Spleen (tissue), 7 donors: ENCODE results near the gene ACACA.

Source experiments
- POLR2A ChIP-seq, 3 donors: fragments of 450-650 bp; IDR thresholded peaks; one replicate each; pipeline ENCODE4 v1.5.1; 2017; ENCODE audit warnings: antibody characterized with exemption in 3 of 3, mild to moderate bottlenecking in 1 of 3
- POLR2AphosphoS5 ChIP-seq, 3 donors: sonication (generic); formaldehyde crosslinking; IDR thresholded peaks; one replicate each; pipeline ENCODE4 v1.5.1; 2017; ENCODE audit warnings: antibody characterized with exemption in 3 of 3
- TF ChIP-seq, protein P1 (sequence below), 11 experiments: fragments of 200-600 bp in 7 of 11; fragments of 450-650 bp in 4 of 11; sonication (generic) in 4 of 11; IDR thresholded peaks in 8 of 11; conservative IDR thresholded peaks in 3 of 11; 1 replicate in 7 of 11; 2 replicates in 4 of 11; pipeline versions ENCODE4 v1.4.0 to v1.8.0; 2016 to 2021; ENCODE audit warnings: antibody characterized with exemption in 11 of 11, inconsistent platforms in 4 of 11, mild to moderate bottlenecking in 1 of 11
- donor health status: DM: no; HTN: no; CAD: no; lungs with moderate emphysema.
- donor health status: DM: no; HTN: no; CAD: no.
- donor health status: DM: no; HTN: no; CAD: no.

DNA sequence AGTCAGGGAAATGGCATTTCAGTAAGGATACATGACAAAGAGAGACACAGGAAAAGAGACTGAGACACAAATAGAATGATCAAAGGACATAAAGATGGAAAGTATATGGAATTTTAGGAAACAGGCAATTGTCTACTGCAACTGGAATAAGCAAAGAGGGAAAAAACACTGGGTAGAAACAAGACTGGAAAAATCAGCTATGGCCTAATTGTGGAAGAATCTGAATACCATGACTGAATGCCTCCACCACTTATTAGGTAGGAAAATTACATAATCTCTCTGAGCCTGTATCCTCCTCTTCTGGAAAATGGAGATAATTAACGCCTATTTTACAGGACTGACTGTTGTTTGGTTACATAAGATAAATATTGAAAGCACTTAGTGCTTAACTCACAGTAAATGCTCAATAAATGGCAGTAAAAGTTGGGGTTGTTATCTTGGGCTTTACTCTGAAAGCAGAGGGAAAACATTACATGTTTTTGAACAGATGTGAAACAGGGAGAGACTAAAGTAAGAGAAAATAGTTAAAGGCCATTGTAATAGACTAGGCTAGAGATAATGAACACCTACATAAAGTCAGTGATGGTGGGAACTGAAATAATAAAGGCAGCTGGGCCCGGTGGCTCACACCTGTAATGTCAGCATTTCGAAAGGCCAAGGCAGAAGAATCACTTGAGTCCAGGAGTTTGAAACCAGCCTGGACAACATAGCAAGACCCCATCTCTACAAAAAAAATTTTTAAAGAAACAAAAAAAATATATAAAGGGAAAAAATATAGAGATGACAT lies 94.3 kb downstream of the ACACA start:
- TF ChIP-seq, protein P1, sequence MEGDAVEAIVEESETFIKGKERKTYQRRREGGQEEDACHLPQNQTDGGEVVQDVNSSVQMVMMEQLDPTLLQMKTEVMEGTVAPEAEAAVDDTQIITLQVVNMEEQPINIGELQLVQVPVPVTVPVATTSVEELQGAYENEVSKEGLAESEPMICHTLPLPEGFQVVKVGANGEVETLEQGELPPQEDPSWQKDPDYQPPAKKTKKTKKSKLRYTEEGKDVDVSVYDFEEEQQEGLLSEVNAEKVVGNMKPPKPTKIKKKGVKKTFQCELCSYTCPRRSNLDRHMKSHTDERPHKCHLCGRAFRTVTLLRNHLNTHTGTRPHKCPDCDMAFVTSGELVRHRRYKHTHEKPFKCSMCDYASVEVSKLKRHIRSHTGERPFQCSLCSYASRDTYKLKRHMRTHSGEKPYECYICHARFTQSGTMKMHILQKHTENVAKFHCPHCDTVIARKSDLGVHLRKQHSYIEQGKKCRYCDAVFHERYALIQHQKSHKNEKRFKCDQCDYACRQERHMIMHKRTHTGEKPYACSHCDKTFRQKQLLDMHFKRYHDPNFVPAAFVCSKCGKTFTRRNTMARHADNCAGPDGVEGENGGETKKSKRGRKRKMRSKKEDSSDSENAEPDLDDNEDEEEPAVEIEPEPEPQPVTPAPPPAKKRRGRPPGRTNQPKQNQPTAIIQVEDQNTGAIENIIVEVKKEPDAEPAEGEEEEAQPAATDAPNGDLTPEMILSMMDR (IDR thresholded peaks at IDR 0.05 in 8 of 11, conservative IDR thresholded peaks at IDR 0.05 in 3 of 11), result no peak
- TF ChIP-seq POLR2A (IDR thresholded peaks at IDR 0.05) (no peak), POLR2AphosphoS5 (IDR thresholded peaks at IDR 0.05) (no peak)
